ENCODE results near the gene CAMK2N2.

The CAMK2N2 gene

DNA sequence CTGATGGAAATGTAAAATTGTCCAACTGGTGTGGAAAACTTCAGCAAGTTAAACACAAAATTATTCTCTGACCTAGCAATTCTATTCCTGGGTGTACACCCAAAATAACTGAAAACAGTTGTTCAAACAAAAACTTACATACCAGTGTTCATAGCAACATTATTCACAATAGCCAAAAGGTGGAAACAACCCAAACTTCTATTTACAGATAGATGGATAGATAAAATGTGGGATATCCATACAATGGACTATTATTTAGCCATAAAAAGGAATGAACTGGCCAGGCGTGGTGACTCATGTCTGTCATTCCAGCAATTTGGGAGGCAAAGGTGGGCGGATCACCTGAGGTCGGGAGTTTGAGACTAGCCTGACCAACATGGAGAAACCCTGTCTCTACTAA, 38.8 kb downstream of the CAMK2N2 start:
- DNase-seq (ENCODE audit: low read depth), result no peak

DNA sequence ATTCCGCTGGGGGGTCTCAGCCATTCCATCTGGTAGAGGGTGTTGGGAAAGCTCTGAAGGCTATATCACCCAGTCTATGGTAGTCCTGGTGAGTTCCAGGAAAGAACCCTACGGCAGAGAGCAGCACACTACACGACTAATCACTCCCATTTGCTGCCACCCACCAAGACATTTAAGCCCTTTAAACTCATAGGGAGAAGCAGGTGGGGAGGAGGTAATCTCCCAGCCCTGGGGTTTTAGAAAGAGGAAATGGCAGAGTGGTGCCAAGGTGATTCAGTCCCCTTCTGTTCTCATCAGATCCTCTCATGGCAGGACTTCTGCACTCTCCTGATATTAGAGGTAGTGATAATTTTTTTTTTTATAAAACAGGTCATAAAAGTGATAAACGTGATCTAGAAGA, 42.5 kb downstream of the CAMK2N2 start:
- DNase-seq (ENCODE audit: low read depth), result no peak

DNA sequence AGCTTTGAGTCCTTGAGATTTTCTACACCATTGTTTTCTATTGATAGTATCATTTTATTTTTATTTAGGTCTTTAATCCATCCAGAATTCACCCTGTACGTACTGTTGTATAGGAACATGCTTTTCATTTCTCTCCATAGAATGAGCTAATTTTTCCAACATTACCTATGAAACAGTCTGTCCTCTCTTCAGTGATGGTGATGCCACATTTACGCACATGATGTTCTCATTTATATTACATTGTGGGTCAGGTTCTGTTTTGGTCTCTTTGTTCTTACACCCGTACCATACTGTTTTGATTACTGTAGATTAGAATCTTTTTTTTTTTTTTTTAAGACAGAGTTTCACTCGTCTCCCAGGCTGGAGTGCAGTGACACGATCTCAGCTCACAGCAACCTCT, 49.6 kb downstream of the CAMK2N2 start:
- no peak for DNase-seq (ENCODE audit: low read depth)

DNA sequence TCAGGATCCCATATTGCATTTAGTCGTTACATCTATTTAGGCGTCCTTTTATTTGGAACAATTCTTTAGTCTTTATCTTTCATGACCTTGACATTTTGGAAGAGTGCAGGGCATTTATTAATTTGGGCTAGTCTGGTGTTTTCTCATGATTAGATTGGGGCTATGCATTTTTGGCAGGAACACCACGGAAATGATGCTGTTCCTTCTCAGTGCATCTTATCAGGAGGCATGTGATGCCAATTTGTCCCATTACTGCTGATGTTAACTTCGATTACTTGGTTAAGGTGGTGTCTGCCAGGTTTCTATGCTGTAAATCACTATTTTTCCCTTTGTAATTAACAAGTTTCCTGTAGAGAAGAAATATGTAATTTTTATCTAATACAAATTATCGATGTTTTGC, 50.1 kb downstream of the CAMK2N2 start:
- DNase-seq (ENCODE audit: low read depth), result no peak

Measured in stimulated activated CD8-positive, alpha-beta memory T cell treated with anti-CD3 and anti-CD28 coated beads, Interleukin-12 subunit alpha, Interleukin-12 subunit beta, amount 100 ng/mL, for 1 hour (primary cell).